Limb (tissue), 2 donors: ENCODE measurements around the gene TGM2.

Experiments used
- DNase-seq, 2 donors: peaks; one replicate each; pipeline ENCODE4 v3.0.0-alpha.2; 2016; ENCODE audit errors: extremely low spot score in 2 of 2

Gene TGM2

GRCh38 chr20:38165089-38165965 lies at the start of gene TGM2:
Gene TGM2 (minus strand): TSS chr20:38165270. CDS start chr20:38165198, 72 bp downstream.
- peak in 1 of 2 donors; percentile 71 for DNase-seq

DNA sequence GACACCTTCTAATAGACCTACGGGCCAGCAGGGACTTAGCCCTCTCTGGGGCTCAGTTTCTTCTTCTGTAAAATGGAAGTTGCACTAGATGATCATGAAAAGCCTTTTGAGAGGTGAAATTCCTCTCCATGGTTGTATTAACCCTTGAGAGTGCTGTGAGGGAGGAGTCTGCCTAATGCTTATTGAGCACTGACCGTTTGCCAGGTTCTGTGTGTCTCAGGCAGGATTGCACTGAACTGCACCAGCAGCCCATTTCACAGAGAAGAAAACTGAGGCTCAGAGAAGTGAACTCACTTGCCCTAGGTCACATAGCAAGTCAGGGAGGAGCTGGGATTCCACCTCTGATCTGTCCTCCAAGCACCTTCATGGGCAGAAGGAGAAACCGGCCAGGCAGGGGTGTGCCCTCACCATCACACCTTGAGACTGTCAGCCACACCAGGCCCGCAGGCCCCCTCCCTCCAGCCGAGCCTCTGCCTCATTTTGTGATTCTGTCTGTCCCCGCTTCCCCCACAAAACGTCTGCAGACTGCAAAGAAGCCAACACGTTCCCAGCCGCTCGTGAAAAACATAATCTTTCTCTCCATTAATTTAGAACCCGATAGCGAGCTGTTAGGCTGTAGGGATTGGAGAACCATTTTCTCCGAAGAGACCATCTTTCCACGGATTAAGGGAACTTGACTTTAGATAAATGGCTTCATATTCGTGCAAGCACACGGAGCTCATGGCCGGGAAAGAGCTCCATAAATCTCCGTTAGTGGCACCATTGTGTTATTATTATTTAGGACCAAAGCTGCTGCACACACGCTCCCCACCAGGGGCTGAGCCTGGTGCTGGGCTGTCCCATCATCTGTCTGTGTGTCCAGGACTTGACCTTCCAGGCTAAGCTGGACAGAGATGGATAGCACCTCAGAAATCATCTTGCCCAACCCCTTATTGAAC lies 49.5 kb upstream of the TGM2 start:
- no peak for DNase-seq

GRCh38 chr20:38213607-38213940 lies 48.5 kb upstream of the TGM2 start:
- no peak for DNase-seq

- DNase-seq: no peak
Observed at GRCh38 chr20:38212806-38213606, 47.9 kb upstream of the TGM2 start.

DNA sequence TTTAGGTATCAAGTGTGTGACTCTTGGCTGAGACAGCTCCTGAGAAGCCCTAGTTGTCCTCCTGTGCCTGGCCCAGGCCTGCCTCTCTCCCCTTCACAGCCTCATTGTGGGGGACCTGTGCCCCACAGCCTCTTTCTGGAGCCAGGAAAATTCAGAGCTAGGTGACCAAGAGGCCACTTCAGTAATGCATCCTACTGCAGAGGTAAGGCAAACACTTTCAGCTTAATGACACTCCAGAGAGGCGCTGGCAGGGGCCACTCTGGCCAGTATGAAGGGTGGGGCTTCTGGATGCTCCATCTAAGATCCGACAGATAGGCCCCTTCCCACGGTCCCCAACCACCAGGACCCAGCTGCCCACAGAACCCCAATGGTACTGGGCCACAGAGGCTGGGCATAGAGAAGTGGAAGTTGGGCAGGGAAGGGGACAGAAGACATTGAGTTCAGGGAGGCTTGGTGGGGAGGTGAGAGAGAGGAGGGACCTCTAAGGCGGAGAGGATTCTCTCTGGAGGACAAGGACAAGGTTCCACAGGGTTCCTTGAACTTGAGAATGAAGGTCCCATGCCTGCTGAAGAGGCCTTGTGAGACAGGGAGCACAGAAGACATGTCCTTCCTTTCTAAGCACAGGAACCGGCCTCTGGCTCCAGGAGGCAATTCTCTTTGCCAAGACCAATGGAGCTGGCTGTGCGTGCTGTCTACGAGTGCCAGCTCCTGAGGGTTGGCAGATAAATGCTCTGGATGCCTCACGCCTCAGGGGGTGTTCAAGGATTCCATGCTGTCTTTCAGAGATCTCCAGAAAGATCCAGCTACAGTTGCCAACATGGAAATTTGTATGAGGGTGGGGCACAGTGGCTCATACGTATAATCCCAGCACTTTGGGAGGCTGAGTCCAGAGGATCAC lies 46.4 kb upstream of the TGM2 start:
- DNase-seq: no peak

DNA sequence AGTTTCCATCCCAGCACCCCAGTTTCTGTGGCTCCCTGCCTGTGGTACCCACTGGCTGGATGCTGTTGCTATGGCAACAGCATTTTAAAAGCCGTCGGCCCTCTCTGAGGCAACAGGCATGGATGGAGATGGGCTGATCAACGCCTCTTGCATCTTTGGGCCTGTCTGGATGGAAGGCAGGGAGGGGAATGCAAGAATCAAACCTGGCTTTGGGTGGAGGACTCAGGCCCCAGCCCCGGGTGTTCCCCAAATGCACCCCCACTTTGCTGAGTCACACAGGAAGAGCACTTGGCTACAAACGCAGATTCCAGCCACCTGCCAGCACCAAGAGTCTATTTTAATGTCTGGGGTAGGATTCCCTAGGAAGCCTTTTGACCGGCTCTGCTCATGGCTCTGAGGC lies 45.7 kb upstream of the TGM2 start:
- no peak for DNase-seq

DNA sequence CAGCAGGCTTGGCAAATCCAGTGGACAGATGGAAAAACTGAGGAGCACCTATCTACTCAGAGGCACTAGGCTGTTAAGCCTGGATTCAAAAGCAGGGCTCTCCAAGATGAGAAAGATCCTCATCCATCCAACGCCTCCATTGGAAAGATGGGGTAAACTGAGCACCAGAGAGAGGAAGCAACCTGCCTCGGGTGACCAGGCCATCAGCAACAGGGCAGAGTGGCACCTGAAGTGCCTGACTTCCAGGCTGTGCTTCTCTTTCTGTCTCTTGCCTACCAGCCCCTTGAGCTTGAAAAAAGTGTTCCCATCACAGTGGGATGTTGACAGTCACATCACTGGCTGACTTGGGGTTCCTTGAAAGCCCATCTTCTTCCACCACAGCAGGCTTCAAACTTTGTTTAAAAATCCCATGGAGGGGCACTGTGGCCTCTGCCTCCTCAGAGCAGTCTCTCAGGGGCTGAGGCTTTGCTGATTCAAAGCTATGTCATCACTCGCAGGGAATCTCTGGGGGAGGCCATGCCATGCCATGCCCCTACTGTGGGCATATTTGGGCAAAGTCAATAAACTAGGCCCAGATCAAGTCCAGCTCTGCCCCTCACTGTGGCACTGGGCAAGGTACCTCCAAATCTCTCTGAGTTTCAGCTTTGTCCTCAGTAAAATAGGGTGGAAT lies 44.8 kb upstream of the TGM2 start:
- peak in 1 of 2 donors; percentile 6 for DNase-seq

GRCh38 chr20:38209054-38209675 lies 44.1 kb upstream of the TGM2 start:
- DNase-seq: peak in 1 of 2 donors; percentile 27

DNA sequence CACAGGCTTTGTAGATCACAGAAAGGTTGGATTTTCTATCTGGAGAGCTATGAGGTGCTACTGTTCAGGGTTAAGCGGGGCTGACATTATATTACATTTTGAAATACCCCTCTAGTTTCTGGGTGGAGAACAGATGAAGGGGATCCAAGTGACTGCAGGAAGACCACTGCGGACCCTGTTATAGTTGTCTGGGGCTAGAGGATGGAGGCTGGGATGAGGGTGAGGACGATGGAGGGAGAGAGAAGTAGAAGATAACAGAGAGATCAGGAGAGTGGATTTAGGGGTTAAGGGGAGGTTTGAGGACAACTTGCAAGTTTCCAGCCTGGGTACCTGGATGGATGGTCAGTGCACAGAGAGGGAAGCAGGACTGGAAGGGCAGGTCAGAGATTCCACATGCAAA lies 43.5 kb upstream of the TGM2 start:
- peak in 1 of 2 donors; percentile 8 for DNase-seq

DNA sequence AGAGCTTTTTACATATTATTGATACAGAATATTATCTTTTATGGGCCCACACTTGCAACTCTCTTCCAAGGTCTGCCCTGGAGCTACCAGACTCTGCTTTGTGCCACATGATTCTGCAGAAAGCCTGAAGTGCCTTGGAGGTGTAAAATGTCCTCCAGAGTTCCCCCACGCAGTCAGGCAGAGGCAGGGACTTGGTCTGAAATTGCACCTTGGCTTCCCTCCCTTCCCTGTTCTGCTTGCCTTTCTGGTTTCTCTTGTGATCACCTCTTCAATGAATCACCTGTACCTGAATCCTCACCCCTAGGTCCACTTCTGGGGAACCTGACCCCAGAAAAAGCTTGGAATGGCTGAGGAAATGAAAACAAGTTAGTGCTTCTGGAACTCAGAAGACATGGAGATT lies 43.0 kb upstream of the TGM2 start:
- DNase-seq: no peak

GRCh38 chr20:38207621-38208020 lies 42.6 kb upstream of the TGM2 start:
- no peak for DNase-seq

DNA sequence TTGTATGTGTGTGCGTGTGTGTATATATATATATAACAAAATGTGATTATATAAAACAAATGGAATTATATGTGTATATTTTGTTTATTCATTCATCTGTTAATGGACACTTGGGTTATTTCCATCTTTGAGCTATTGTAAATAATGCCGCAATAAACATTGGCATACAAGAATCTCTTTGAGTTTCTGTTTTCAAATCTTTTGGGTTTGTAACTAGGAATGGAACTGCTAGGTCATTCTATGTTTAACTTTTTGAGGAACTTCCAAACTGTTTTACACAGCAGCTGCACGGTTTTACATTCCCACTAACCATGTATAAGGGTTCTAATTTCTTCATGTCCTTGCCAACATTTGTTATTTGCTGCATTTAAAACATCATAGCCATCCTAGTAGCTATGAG lies 39.9 kb upstream of the TGM2 start:
- no peak for DNase-seq

GRCh38 chr20:38203981-38204357 lies 38.9 kb upstream of the TGM2 start:
- no peak for DNase-seq

- DNase-seq: peak in 1 of 2 donors; percentile 21
Observed at GRCh38 chr20:38203337-38203980, 38.4 kb upstream of the TGM2 start.

- DNase-seq: no peak
Observed at GRCh38 chr20:38202982-38203293, 37.9 kb upstream of the TGM2 start.

DNA sequence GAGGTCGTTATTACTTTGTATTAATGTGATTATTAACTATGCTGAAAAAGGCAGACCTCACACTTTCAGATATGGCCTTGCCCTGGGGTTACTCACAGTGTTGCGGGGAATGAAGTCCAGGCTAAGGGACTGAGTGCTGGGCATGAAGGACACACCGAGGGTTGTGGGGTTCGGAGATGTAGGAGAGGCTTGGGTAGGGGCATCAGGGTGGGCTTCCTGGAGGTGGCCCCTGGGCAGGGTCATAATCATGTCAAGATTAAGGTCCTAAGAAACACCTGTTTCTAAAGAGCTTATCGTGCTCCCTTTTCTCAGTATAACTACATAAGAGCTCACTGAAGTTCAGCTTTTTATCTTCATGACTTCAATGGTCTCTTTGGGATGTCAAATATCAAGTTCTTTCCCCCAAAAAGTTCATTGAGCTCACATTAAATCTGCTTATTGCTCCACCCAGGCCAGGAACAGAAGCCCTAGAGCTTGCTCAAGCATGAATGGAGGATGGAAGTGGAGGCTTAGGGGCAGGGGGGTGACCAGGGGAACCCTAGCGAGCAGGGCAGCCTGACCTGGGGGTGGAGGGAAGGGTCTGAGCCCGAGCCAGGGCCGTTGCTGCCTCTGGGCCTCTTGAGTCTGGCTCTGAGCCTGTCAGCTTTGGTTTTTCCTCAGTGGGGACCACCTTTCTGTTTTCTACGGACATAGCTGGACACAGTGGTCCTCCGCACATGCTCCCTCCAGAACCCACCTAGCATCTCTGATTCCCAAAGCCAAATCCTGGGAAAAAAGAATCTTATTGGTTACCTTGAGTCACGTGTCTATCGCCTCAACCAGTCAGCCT lies 37.3 kb upstream of the TGM2 start:
- DNase-seq: no peak

- DNase-seq: no peak
Observed at GRCh38 chr20:38201356-38201755, 36.3 kb upstream of the TGM2 start.

GRCh38 chr20:38200646-38201045 lies 35.6 kb upstream of the TGM2 start:
- DNase-seq: no peak
